ENCODE data around the gene CLIP4.
A peak's percentile ranks its signal among the peaks of the same experiment; 100 is the strongest.

Gene CLIP4

DNA sequence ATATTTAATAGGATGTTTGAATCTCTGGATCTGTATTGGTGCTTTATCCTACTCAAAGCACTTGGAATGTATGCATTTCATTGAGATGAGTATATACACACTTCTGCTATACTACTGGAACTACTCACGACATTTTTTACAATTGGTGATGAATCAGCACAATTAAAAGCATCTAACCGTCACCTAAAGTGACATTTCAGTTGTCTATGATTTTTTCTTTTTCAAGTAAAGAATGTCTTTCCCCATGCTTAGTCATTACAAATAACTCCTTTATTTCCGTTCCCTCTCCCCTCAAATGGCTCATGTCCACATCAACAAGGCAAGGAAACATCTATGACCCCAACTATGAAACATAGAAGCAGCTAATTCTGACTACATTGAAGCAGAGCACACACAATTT, 77.3 kb downstream of the CLIP4 start:
- no peak for DNase-seq

DNA sequence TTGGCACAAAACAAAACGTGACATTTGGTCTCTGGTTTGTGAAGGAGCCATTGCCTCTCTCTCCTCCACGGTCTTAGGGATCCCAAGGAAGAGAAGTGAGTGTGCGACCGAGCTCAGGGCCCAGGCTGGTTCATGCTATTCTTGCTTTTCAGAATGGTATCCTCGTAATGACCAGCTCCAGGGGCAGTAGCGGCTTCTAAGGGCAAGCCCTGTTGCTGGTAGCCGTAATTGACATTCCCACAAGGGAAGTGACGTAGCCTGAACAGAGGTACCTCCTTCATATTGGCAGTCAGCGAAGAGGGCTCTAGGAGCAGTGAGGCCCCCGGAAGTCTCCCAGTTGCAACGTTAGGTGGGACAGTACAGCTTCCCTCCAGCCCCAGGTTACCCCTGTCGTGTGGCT, 77.9 kb downstream of the CLIP4 start:
- DNase-seq: no peak

DNA sequence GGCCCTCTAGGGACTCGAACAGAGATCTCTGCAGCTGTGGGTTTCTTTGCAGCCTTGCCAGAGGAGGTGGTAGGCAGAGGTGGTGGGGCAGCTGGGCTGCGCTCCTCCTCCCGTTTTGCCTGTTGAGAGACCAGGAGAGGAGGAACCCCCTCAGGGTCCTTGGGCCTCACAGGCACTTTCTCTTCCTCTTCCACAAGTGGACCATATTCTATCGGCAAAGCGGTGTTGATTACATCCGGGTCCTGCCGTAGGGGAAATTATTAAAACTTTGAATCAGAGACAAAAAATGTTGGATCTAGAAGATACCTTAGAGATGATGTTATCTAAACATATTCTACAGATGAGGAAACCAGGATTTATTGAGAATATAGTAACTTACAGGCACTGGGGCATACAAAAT, 78.5 kb downstream of the CLIP4 start:
- DNase-seq: no peak

DNA sequence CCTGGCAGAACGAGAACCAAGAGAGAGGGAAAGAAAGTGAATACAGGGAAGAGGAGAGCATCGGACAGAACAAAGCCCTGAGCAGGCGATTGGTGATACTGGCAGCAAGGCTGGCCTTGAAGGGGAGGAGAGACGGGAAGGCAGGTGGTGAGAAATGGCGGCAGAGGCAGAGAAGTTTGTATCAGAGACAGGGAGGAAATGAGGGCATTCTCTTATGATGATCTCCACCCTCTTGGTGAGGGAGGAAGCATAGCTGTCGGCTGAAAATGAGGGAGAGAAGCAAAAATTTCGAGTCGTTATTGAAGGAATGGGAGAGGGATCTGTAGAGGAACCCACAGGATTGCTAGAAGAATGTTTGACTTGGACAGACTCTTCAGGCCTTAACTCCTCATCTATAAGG, 80.6 kb downstream of the CLIP4 start:
- DNase-seq: no peak

DNA sequence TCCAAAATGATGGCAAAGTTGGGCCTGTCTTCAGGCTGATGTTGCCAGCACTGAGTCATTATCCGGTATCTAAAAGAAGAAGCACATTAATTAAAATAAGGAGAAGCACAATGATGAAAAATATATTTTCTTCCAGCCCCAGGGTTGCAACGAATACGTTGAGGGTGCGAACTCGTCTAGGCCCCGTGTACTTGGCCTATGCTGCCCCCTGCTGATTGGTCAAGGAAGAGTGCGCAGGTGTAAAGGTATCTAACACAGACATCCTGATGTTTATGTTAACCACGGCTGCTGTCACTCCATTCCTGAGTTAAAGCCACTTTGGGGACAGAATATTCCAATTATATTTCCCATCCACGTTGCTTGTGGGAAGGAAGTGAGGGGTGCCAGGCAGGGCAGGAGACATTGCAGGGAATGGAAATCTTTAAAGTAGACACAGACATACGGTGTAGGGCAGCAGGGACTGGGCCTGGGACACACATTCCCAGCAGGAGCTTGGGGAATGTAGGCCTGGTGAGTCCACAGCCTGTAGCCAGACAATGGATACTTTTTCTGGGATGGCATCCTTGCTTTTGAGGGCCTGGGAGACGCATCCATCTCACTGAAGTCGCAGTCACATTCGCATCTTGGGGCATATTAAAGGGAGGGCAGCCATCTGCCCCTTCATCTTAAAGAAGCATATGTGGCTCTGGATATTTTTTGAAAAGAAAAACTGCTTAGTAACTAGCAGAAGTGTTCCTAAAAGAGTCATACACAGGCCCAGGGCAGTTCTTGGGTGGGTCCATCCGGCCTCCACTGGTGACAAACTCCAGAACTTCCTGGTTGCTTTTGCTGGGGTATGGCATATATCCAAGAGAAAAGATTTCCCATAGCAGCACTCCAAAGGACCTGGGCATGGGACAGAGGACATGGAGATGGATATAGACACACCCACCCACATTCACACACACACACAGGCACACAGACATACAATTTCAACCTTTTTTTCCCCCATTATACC, 81.9 kb downstream of the CLIP4 start:
- peak; percentile 76 for DNase-seq

DNA sequence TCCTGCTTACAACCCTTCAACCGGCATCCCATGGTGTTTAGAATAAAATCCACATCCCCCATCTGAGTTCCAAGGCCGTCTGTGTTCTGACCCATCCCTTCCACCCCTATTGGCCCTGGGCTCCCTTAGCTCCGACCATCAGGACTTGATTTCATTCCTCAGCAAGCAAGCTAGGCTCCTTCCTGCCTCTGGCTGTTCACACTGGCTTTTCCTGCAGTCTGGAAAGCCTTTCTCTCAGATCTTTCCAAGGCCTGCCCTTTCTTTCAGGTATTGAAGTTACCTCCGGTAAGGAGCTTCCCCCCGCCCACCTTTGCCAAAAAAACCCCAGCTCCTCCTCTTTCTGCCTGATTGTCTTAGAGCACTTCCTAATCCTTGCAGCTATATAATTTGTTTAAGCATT, 86.8 kb downstream of the CLIP4 start:
- DNase-seq: no peak

DNA sequence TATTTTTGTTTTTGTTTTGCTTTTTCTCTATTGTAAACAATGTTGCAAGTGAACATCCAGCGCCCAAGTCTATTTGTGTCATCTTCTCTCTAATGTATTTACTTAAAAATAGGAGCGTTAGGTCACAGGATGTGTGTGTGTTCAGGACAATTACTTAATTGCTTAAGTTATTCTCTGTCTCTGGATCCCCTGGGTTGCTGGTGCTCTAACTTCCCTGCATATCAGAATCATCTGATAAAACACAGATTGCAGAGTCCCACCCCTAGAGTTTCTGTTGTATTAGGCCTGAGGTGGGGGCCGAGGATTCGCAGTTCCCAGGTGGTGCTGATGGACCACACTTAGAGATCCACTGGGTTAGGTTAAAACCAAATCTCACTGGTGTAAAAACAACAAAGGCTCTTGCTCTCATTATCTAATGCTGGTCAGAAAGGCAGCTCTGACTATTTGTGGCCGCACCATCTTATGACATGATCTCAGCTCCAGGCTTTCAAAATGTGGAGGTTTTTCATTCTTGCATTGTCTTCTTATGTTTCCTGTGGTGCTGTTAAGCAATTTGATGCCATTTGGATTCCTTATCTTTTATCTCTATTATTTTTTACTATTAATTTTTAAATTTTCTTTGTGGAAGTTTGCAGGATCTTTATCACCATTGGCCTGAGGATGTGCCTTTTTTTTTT, 87.7 kb downstream of the CLIP4 start:
- DNase-seq: no peak

DNA sequence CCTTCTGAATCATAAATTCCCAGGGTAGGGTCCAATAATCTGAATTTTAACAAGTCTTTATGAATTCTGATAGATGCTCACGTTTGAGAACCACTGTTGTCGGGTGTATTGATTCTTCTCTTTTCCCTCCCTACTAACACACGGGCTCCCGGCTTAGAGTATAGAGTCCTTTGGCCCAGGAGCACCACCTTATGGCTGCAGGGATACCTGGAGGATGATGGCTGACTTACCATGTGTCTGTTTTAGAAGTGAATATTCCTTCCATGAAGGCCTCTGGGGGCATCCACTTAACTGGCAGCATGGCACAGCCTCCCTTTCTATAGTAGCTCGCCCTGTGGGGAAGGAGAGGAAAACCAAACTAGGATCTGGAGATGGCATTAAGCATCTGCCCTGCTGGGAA, 91.7 kb downstream of the CLIP4 start:
- no peak for DNase-seq

DNA sequence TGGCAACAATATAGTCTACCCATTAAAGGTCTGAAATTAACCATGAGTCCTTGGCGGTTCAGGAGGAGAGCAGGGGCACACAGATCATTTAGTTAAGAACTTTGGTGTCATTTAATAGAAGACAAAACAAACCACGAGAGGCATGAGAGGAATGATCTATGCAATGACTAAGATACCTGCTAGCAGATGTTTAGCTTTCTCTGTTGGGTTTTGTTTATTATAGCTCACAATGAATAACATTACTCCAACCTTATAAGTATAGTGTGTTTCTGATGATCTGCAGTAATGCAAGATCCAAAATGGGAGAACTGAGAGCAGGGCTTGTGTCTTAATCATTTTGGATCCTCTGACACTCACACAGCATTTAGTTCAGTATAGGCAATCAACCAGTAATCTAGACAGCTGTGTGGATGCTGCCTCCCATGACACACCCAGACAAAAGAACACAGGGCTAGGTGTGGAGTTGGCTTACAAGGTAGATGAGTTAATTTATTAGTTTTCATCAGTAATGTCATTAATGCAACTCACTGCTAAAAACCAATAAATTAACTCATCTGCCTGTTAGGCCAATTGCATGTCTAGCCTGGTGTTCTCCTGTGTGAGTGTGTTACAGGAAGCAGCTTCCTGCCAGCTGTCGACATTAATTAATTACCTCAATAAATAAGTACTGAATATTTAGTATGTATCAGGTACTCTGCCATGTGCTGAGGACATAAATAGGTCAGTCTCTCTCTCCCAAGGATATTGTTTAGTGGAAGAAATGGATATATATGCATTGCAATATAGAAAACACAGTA, 92.3 kb downstream of the CLIP4 start:
- DNase-seq: no peak

DNA sequence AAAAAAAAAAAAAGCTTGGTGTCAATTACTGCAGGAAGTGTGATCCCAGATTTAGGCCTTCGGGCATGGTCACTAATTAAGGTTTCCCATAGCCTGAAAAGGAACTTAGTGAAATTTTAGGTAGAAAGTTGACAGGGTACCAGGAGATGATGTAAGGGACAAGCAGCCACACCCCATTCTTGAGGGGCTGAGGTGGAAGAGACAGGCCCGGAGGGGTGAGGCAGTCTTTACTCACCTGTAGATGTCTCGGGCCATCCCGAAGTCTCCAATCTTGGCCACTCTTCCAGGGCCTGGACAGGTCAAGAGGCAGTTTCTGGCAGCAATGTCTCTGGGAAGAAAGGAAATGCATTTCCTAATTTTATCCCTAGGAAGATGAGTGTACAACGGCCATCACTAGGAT, 94.3 kb downstream of the CLIP4 start:
- DNase-seq: no peak

DNA sequence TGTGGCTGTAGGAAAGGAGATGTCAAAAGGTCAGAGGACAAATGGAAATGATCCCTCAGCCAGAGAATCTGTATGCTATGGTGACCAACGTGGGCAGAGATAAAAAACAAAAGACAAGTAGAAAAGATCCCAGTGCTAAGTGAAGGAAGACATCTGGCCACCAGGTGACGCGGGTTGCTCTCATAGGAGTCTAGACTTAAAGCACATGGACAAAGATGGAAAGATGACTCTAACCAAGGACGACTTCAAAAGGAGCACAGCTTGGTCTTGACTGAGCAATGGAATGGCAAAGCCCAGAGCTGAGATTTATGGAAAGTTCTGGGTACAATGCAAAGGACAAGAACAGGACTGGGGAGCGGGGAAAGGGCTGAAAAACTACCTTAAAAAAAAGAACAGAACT, 96.8 kb downstream of the CLIP4 start:
- no peak for DNase-seq

DNA sequence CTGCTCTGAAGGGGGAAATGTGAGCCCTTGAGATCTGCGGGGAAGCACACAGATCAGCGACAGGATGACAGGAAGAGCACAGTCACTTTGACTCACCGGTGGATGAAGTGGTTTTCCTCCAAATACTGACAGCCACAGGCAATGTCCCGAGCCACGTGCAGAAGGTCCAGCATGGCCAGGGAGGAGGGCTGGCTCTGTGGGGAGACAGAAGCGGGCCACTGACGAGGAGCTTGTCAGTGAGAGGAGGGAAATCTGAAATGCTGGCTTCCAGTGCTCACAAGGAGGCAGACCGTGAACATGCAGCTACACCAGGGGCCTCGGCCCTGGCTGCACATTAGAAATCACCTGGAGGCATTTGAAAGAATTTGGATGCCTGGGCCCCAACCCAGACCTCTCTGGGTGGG, 98.7 kb downstream of the CLIP4 start:
- DNase-seq: no peak

DNA sequence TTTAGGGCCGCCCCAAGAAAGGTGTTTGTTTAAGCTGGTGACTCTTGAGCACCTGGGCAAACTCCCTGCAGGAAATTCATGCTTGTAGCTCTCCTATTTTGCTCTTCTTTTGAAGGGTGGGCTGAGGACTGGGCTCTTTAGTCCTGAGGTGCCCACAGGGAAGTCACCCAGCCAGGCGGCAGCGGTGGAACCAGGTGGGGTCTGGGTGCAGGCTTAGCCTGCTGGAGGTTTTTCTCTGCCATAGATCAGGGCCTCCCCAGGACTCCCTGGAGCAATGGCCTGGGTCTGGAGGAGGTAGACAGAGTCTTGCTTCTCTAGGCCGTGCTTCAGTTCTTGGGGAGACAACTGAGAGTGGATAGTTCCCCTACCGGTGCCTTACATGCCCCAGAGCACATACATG, 99.9 kb downstream of the CLIP4 start:
- no peak for DNase-seq

DNA sequence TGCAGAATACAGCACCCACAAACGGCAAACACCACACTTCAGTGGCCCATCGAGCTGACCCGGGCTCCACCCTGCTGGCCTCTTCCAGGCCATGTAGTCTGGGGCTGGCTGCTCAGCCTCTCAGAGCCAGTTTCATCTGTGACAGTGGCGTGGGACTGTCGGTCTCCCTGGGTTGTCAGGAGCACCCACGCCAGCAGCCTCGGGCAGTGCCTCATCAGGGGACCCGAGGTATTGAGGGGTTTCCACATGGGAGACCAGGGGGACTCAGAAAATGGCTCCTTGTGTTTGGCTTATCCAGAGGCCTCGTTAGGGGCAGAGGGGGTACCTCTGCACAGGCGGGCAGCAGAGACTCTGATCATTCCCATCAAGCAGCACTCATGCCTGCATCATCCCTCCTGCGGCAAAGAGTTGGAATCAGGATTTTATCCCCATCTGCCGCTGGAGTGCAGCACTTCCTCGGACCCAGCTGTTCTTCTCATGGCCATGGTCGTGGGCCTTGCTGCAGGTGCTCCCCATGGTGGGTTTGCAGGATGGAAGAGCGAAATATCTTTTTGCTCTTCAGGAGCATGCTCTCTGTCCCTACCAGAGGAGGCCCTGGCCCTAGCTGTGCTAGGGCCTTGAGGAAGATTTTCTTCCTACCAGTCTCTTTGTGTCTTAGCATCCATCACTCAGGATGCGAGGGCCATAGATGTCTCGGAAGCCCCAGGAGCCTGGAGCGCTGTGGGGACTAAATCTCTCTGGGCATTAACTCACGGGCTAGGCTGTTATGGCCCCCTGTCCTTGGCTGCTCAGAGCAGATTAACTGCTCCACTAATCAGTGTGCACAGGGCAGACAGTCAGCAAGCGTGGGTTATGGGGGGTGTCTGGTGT, 100.8 kb downstream of the CLIP4 start:
- no peak for DNase-seq

DNA sequence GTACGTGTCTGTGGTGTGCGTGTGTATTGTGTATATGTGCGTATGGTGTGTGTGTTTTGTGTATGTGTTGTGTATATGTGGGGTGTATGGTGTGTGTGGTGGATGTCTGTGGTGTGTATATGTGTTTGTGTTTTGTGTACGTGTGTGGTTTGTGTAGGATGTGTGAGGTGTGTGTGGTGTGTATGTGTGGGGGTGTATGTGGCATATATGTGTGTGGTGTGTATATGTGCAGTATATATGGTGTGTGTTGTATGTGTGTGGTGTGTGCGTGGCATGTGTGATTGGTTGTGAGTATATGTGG, 101.3 kb downstream of the CLIP4 start:
- no peak for DNase-seq

DNA sequence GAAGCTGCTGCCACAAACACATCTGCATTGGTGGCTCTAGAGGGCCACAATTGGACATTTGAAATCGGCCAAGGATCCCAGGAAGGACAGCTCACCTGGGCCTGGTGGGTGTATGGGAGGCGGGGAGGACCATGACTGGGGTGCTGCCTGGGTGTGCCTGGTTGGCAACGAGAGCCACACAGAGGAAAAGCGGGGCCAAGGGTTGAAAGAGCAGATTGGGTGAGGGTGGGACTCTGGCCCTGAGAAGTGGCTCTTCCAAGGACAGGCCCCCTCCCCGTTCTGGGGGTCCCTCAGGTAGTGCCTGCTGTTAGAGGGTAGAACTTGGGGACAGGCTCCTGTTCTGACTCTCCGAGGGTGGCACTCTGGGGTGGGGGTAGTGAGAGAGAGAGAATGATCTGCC, 102.9 kb downstream of the CLIP4 start:
- no peak for DNase-seq

DNA sequence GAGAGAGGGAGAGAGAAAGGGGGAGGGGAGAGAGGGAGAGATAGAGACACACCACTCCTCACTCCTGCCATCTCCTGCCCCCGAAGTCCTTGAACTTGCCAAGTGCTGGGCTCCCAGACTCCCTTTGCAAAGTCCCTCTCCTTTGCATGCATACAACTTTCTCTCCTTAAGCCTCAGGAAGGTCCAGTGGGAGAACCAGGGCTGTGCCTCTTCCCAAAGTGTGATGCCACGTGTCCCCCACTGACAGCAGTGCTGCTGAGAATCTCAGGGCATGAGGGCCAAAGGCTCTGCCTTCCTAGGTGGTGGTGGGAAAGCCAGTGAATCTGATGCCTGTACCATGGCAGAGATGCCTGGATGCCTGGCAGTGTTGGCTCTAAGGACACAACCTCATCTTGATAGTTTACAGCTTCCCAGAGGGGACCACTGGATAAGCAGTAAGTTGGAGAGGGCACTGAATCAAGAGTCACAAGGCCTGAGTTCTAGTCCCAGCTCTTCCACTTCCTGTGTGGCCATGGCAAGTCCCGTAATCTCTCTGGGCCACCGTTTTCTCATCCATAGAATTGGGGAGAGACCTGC, 103.4 kb downstream of the CLIP4 start:
- no peak for DNase-seq

DNA sequence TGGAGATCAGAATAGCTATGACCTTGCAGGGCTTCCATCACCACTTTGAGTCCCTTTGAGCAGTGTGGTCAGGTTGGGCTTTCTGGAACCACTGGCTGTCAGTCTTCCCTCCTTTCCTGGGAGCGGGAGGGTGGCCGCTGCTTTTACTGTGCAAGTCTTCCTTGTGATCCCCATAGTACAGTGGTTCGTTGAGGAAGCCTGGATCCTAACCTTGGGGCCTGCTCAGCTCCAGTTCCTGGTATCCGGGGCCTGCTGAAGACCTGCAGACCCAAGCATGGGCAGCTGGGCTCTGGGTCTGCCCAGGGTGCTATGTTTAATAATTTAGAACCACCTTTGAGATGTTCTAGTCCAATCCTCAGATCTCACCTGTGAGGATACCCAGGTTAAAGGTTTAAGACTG, 104.2 kb downstream of the CLIP4 start:
- DNase-seq: no peak

DNA sequence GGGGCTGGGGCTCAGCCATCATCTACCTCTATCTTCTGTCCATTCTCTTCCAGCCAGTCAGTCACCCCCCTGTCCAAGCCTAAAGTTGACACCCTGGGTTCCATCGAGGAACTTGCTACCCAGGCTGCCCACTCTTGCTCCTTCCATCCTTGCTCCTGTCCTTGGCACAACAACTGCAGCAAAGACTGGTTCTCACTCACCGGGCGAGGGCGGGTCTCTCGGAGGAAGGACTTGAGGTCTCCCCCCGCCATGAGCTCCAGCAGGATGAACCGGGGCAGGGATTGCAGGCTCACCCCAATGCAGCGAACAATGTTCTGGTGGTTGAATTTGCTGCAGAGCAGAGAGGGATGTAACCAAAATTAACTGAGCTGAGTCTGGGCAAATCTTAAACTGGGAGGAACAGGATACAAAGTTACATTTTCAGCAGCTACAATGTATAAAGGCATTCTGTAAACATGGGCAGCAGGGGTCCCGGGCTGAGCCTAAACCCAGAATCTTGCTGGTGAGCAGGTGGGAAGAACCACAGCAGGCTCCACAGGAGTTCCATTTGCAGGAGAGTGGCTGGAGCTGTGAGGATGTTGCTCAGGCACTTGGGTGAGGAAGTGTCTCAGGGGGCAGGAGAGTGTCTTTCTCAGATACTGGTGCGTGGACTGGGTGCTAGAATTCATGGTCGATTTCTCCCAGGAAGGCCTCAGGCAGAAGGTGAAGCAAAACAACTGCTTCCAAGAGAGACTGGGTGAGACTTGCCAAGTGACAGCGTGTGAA, 105.5 kb downstream of the CLIP4 start:
- DNase-seq: no peak

DNA sequence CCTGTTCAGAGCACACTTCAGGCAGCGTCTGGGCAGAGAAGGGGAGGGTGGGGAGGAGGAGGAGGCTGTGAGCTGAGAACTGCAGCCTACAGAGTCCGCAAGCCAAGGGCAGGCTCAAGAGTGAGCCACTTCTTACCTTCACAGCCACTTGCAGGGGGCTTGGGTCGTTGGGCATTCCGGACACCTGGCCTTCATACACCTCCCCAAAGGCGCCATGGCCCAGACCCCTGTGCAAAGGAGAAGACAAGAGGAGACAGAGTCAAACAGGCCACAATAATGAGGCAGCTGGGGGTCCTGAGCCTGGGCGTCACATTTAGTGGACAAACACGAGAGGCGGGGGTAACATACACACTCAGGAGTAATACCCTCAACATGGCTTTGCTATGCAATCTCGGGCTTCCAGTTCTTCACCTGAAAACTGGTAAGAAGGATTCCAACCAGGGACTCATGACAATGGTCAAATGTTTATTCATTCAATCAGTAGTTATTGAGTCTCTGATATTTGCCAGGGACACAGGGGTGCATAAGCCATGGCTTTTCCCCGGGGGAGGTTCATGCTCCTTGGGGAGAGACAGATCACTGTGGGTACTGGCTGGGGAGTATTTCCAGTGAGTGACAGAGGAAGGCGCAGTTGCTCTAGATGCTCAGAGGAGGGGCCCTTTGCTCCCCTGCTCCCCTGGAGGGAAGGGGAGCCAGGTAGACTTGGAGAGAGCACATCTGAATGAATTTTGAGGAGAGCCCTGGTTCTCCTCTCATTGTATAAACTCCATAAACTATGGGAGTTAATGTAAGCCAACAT, 107.4 kb downstream of the CLIP4 start:
- DNase-seq: no peak

DNA sequence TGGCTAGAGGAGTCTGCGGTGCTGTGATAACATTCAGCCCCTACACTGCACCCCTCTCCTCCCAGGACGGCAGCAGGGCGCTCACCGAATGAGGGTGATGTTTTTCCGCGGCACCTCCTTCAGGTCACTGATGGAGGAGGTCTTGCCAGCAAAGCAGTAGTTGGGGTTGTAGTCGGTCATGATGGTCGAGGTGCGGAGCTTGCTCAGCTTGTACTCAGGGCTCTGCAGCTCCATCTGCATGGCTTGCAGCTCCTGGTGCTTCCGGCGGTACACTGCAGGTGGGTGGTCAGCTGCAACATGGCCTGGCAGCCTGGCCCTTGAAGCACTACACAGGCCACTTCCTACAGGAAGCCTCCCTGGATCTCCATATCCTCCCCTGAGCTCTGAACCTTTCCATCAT, 108.0 kb downstream of the CLIP4 start:
- DNase-seq: no peak
